GM18861 (cell line): ENCODE results near the gene GTF2I.
A peak's percentile ranks its signal among the peaks of the same experiment; 100 is the strongest.
"Not testable (repeated sequence)": the region's sequence is repeated elsewhere in the genome, so short reads cannot be mapped to it uniquely, and the experiment has no call there.

Source experiments
- ATAC-seq: cut with Tn5 transposase; IDR thresholded peaks from one replicate; pipeline ENCODE4 v1.9.1; 2021; ENCODE audit not compliant: unreplicated experiment

The GTF2I gene

DNA sequence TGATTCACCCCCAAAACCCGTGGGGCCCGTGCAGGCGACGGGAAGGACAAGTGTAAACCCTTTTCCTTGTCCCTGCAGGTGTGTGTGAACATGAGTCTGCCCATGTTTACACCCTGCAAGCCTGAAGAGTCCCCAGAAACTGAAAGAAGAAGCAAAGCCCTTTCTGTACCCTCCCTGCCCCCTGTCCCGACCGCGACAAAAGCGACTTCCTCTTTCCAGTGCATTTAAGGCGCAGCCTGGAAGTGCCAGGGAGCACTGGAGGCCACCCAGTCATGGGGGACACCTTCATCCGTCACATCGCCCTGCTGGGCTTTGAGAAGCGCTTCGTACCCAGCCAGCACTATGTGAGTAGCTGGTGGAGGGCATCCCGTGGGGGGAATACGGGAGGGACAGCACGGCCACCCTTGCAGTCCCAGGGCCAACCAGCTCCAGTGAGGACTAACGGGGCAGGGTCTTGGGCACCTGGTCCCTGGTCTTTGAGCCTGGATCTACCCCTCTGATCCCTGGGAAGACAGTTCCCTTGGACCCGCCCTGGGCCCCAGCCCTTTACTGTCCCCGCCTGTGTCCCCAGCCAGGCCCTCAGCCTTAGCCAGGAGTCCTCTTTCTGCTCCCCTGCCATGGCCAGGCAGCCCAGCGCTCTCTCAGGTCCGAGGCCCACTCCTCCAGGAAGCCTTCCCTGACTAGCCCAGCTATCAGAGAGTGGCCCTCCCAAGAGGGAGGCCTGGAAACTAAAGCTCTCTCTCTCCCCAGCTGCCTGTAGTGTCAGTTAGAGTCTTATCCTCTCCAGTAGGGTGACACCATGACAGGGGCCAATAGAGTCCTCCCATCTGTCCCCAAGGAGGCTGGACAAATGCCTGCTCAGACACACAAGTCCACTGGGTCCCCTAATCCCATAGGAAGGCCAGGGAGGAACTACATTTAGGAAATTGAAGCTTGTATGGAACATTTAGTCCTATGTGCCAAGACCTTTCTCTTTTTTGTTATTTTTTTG lies 116.5 kb downstream of the GTF2I start, which contains the start of gene NCF1:
Gene NCF1, plus strand, starts transcription at position 252 of the 991 bp plus-strand sequence. Its CDS starts 21 bp downstream, at position 273.
- peak; percentile 89 for ATAC-seq

GRCh38 chr7:74775111-74775510 lies 117.6 kb downstream of the GTF2I start:
- not testable (repeated sequence) for ATAC-seq

DNA sequence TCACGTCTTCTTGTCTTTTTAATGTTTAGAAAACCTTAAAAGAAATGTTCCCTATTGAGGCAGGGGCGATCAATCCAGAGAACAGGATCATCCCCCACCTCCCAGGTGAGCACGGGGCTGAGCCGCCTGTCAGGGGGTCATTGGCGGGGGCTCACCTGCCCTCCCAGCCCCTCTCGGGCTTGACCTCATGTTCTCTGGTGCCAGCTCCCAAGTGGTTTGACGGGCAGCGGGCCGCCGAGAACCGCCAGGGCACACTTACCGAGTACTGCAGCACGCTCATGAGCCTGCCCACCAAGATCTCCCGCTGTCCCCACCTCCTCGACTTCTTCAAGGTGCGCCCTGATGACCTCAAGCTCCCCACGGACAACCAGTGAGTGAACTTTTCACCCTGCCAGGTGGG lies 121.5 kb downstream of the GTF2I start:
- not testable (repeated sequence) for ATAC-seq

DNA sequence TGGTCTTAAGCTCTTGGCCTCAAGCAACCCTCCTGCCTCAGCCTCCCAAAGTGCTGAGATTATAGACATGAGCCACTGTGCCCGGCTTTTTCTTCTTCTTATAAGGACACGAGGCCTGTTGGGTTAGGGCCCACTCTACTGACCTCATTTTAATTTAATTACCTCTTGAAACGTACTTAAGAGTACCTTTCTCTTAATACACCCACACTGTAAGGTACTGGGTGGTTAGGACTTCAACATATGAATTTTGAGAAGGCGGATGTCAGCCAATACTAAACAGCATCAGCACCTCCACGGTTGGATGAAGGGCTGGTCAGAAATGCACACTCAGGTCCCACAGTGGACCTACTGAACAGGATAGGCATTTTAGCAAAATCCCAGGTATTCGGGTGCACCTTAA lies 124.2 kb downstream of the GTF2I start:
- ATAC-seq: not testable (repeated sequence)

- not testable (repeated sequence) for ATAC-seq
Measured at GRCh38 chr7:74783595-74783994, 126.1 kb downstream of the GTF2I start.

DNA sequence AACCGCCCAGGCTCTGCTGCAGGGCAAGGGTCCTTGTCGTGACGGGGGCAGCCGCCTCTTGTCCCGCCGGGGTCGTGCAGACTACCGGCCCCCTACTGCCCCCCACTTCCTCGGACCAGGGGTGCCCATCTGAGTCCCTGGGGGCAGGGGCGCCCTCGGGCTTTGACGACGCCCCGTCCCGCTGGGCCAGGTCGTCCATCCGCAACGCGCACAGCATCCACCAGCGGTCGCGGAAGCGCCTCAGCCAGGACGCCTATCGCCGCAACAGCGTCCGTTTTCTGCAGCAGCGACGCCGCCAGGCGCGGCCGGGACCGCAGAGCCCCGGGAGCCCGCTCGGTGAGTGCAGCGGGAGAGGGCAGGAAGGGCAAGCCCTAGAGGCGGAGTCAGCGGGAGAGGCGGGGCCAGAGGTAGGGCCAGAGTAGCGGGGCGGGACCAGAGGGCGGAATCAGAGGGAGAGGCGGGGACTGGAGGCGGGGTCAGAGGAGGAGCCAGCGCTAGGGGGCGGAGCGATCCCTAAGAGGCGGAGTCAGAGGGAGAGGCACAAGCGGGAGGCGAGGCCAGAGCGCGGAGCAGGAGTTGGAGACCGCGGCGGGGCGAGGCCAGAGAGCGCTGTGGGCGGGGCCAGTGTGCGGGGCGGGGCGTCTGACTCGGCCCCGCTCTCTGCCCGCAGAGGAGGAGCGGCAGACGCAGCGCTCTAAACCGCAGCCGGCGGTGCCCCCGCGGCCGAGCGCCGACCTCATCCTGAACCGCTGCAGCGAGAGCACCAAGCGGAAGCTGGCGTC lies 131.0 kb downstream of the GTF2I start:
- ATAC-seq: peak; percentile 68

GRCh38 chr7:74789200-74789736 lies 131.8 kb downstream of the GTF2I start:
- not testable (repeated sequence) for ATAC-seq

DNA sequence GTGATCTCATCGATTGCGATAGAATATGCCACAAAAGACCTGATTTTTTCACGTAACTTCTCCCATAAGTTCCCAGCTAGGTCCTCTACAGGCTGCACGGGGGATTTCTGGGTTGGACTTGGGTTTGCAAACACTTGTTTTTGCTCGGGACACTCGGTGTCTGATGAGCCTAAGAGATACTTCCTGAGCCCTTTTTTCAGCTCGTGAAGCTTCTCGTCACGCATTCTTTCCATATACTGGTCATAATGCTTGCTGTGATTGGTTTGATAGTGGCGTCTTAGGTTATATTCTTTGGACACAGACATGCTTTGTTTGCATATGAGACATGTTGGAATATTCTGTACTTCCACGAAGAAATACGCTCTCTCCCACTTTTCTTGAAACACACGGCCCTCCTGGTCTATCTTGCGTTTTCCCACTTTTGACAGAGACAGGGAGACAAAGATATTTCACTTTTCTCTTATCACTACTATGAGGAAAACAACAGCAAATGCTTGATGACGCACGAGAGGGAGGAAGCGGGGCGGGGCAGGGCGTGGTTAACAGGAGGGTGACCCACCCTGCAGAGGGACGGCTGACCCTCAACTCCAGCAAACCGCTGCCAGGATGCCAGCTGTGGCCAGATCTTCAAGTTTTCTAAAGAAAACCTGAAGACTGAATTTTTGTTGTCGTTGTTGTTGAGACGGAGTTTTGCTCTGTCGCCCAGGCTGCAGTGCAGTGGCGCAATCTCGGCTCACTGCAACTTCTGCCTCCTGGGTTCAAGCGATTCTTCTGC lies 140.5 kb downstream of the GTF2I start:
- ATAC-seq: not testable (repeated sequence)

GRCh38 chr7:74798644-74799043 lies 141.1 kb downstream of the GTF2I start:
- not testable (repeated sequence) for ATAC-seq
